AG04450 (cell line): Measurements from ENCODE around the gene IRAK1BP1. TPM values are rescaled to one million over a fixed set of nuclear protein-coding genes. Genes with fewer than 3 reads are reported as not detected.

Experiments used
- CTCF ChIA-PET: fragments of 300-600, 350-600 bp; formaldehyde crosslinking; extraction: SDS; loops from one replicate; lab custom pipeline; 2022; ENCODE audit warnings: antibody characterized with exemption, inconsistent platforms; lab: Charles Lee
- POLR2A ChIA-PET: fragments of 350-600 bp; formaldehyde crosslinking; extraction: SDS; loops from one replicate; lab custom pipeline; 2021; ENCODE audit warnings: antibody characterized with exemption, inconsistent platforms; lab: Yijun Ruan, JAX
- DNase-seq: peaks from one replicate; pipeline ENCODE4 v3.0.0-alpha.2; 2011; ENCODE audit warnings: low read depth, low spot score
- H3K27ac ChIP-seq: one replicate; pipeline ENCODE4 v1.5.1; 2012; ENCODE audit warnings: low read depth, low read length, control low read depth
- H3K27me3 ChIP-seq: one replicate; pipeline ENCODE4 v1.6.0; 2012; ENCODE audit warnings: low read length; ENCODE audit not compliant: control insufficient read depth, insufficient read depth
- H3K4me3 ChIP-seq: 2 replicates; pipeline ENCODE4 v1.5.1; 2011; ENCODE audit warnings: mild to moderate bottlenecking, low read depth, low read length, control low read depth
- H3K9me3 ChIP-seq: 2 replicates; pipeline ENCODE4 v1.5.1; 2012; ENCODE audit warnings: low read length; ENCODE audit not compliant: control insufficient read depth, insufficient read depth
- CTCF ChIP-seq: IDR thresholded peaks from 2 replicates; pipeline ENCODE4 v1.5.1; 2011; ENCODE audit warnings: low read depth, low read length, control low read depth, inconsistent platforms
- polyA plus RNA-seq: library from polyadenylated mRNA; depleted of rRNA; stranded (reverse); fragments of >200 nt; gene quantifications from 2 replicates; pipeline ENCODE4 v1.2.3, GENCODE V29; 2011

Gene IRAK1BP1
- polyA plus RNA-seq, 1 experiment: 3.9 TPM

GRCh38 chr6:78832091-78832808 is 35.1 kb upstream of the IRAK1BP1 start:
- Histone ChIP-seq H3K27me3 (no peaks in the 10 kb centered on the region), H3K27ac (no peak overlapping the region), H3K4me3 (no peak overlapping the region), H3K9me3 (no peaks in the 10 kb centered on the region)
- no peak for DNase-seq
- no peak for TF ChIP-seq CTCF
- ChIA-PET CTCF (interaction anchor here (0.6 to 0.7 kb wide), 2 partner anchors 187 to 1038 kb away, joined by 3 to 4 read pairs; no protein-coding TSS in a partner anchor), POLR2A (no interaction called here)

DNA sequence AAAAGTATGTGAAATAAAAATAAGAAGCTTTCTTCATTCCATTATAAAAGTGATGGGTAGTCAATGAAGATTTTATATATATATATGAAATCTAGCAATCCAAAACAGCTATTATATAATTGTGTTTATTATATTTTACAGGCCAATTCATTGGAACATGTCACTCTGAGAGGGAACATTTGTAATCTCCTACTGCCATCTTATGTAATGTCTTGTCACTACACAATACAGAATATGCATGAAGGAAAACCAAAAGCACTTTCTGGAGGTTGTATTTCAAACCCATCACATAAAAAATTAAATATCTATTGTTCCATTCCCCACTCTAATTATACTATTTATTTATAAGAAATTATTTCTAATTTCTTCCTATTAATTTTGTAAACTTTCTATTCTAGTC is 31.5 kb upstream of the IRAK1BP1 start:
- DNase-seq: no peak
- CTCF ChIA-PET: interaction anchor here (0.7 to 1.0 kb wide), 2 partner anchors 25 to 1370 kb away, joined by 4 read pairs; no protein-coding TSS in a partner anchor

GRCh38 chr6:78836598-78836997 is 30.8 kb upstream of the IRAK1BP1 start:
- no peak for TF ChIP-seq CTCF
- Histone ChIP-seq H3K27me3 (no peaks in the 10 kb centered on the region), H3K27ac (no peak overlapping the region), H3K9me3 (no peaks in the 10 kb centered on the region), H3K4me3 (no peak overlapping the region)
- POLR2A ChIA-PET: no interaction called here
- DNase-seq: no peak
- CTCF ChIA-PET: no interaction called here

More for the DNA sequence above, 31.5 kb upstream of the IRAK1BP1 start:
- POLR2A ChIA-PET: no interaction called here
- no peak overlapping the region for H3K27ac ChIP-seq
- H3K27me3 ChIP-seq: no peaks in the 10 kb centered on the region
- H3K9me3 ChIP-seq: no peaks in the 10 kb centered on the region
- H3K4me3 ChIP-seq: no peak overlapping the region
- peak; percentile 21; the same call in 1 of the 2 replicates for TF ChIP-seq CTCF

- CTCF ChIA-PET: interaction anchor here (0.6 kb wide), 1 partner anchor 370 kb away, joined by 4 read pairs; no protein-coding TSS in a partner anchor
Observed at GRCh38 chr6:78841111-78841510, 26.2 kb upstream of the IRAK1BP1 start.

More at GRCh38 chr6:78841111-78841510, 26.2 kb upstream of the IRAK1BP1 start:
- Histone ChIP-seq H3K4me3 (no peak overlapping the region), H3K27me3 (no peaks in the 10 kb centered on the region), H3K9me3 (no peaks in the 10 kb centered on the region), H3K27ac (no peak overlapping the region)
- DNase-seq: no peak
- POLR2A ChIA-PET: no interaction called here
- TF ChIP-seq CTCF: no peak
